Testis (tissue), 2 donors: Measurements from ENCODE around the gene BRD4.

Experiments used
- POLR2A ChIP-seq: fragments of 450-650 bp; IDR thresholded peaks from one replicate; pipeline ENCODE4 v1.6.1; 2017; ENCODE audit warnings: antibody characterized with exemption, mild to moderate bottlenecking, moderate library complexity
- TF ChIP-seq, protein P1 (sequence below), 3 experiments: fragments of 450-650 bp in 2 of 3; fragments of 200-600 bp in 1 of 3; sonication (generic) in 1 of 3; IDR thresholded peaks; one replicate each; pipeline ENCODE4 v1.5.1; 2016 to 2019; ENCODE audit warnings: antibody characterized with exemption in 3 of 3, mild to moderate bottlenecking in 2 of 3, moderate library complexity in 1 of 3

DNA sequence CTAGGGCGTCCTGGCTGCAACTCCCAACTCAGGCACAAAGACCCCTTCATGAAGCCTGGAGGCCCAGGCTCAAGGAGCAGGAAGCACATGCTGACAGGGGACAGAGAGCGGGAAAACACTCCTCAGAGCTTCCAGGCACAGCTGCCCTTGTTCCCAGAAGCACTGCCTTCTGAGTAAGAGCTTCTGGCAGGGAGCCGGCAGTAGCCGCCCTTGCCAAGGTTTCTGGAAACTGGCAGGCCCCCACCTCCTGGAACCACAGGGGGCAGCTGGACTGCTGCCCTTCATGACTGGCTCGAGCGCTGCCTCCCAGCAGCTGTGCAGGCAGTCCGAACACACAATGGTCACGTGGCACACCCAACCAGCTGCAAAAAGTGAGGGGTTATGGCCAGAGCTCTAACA lies 66.5 kb downstream of the BRD4 start:
- TF ChIP-seq, protein P1, sequence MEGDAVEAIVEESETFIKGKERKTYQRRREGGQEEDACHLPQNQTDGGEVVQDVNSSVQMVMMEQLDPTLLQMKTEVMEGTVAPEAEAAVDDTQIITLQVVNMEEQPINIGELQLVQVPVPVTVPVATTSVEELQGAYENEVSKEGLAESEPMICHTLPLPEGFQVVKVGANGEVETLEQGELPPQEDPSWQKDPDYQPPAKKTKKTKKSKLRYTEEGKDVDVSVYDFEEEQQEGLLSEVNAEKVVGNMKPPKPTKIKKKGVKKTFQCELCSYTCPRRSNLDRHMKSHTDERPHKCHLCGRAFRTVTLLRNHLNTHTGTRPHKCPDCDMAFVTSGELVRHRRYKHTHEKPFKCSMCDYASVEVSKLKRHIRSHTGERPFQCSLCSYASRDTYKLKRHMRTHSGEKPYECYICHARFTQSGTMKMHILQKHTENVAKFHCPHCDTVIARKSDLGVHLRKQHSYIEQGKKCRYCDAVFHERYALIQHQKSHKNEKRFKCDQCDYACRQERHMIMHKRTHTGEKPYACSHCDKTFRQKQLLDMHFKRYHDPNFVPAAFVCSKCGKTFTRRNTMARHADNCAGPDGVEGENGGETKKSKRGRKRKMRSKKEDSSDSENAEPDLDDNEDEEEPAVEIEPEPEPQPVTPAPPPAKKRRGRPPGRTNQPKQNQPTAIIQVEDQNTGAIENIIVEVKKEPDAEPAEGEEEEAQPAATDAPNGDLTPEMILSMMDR (IDR thresholded peaks at IDR 0.05): no peak
- no peak for TF ChIP-seq POLR2A
